RWPE1 (cell line): Measurements from ENCODE around the gene CREB5.

ENCODE experiments used
- CTCF ChIA-PET: fragments of 350-600 bp; sonication (Branson Sonifier 250); formaldehyde crosslinking; extraction: SDS; loops from one replicate; lab custom pipeline; 2021; lab: Yijun Ruan, JAX
- POLR2A ChIA-PET: fragments of 400-600 bp; formaldehyde crosslinking; extraction: SDS; loops from one replicate; lab custom pipeline; 2020; ENCODE audit warnings: antibody characterized with exemption; ENCODE audit not compliant: low non-redundant PET; lab: Yijun Ruan, JAX
- DNase-seq: peaks from one replicate; pipeline ENCODE4 v3.0.0; 2012; ENCODE audit warnings: low spot score
- H3K27ac ChIP-seq: fragments of 450-650 bp; 2 replicates; pipeline ENCODE4 v1.5.1; 2017
- CTCF ChIP-seq: fragments of 450-650 bp; conservative IDR thresholded peaks from 2 replicates; pipeline ENCODE4 v1.5.1; 2017; ENCODE audit warnings: low read depth, mild to moderate bottlenecking

CREB5 gene

GRCh38 chr7:28564033-28564432 lies 151.7 kb downstream of the CREB5 start:
- no peak overlapping the region for H3K27ac ChIP-seq
- ChIA-PET POLR2A (no interaction called here), CTCF (no interaction called here)
- DNase-seq, result no peak
- TF ChIP-seq CTCF, result no peak

- no peak overlapping the region for H3K27ac ChIP-seq
- CTCF ChIA-PET, result no interaction called here
- TF ChIP-seq CTCF, result no peak
- POLR2A ChIA-PET, result no interaction called here
- no peak for DNase-seq
Observed at GRCh38 chr7:28564755-28565374, 152.5 kb downstream of the CREB5 start.

- no peak overlapping the region for H3K27ac ChIP-seq
- no peak for DNase-seq
- CTCF ChIA-PET, result no interaction called here
- no peak for TF ChIP-seq CTCF
- POLR2A ChIA-PET, result no interaction called here
Observed at GRCh38 chr7:28565980-28566379, 153.7 kb downstream of the CREB5 start.

- DNase-seq, result no peak
- TF ChIP-seq CTCF, result no peak
- ChIA-PET CTCF (interaction anchor here (0.6 kb wide), 1 partner anchor 181 kb away, joined by 3 read pairs; no protein-coding TSS in a partner anchor), POLR2A (no interaction called here)
- no peak overlapping the region for H3K27ac ChIP-seq
Observed at GRCh38 chr7:28570113-28570969, 158.0 kb downstream of the CREB5 start.

- no peak for TF ChIP-seq CTCF
- CTCF ChIA-PET, result interaction anchor here (0.6 kb wide), 1 partner anchor 181 kb away, joined by 3 read pairs; no protein-coding TSS in a partner anchor
- no peak overlapping the region for H3K27ac ChIP-seq
- POLR2A ChIA-PET, result no interaction called here
- peak; percentile 51 for DNase-seq
Observed at GRCh38 chr7:28570970-28571288, 158.6 kb downstream of the CREB5 start.

- CTCF ChIA-PET, result no interaction called here
- POLR2A ChIA-PET, result no interaction called here
- no peak overlapping the region for H3K27ac ChIP-seq
- no peak for DNase-seq
- no peak for TF ChIP-seq CTCF
Observed at GRCh38 chr7:28571405-28571804, 159.1 kb downstream of the CREB5 start.
